SK-N-MC (cell line): ENCODE measurements around the gene CLTCL1.
"Not testable (repeated sequence)": the region's sequence is repeated elsewhere in the genome, so short reads cannot be mapped to it uniquely, and the experiment has no call there.

ENCODE experiments used
- DNase-seq: peaks from one replicate; pipeline ENCODE4 v3.0.0-alpha.2; 2011; ENCODE audit warnings: low read depth, low spot score
- H3K27ac ChIP-seq: fragments of 200-600 bp; sonication (generic); 2 replicates; pipeline ENCODE4 v1.5.1; 2016; ENCODE audit warnings: mixed run types
- H3K36me3 ChIP-seq: fragments of 200-600 bp; sonication (generic); 2 replicates; pipeline ENCODE4 v1.6.1; 2017; ENCODE audit warnings: antibody characterized with exemption, low read length, mixed read lengths; ENCODE audit not compliant: insufficient read depth
- H3K4me3 ChIP-seq: fragments of 200-600 bp; sonication (generic); 2 replicates; pipeline ENCODE4 v1.5.1; 2016
- H3K9ac ChIP-seq: fragments of 200-600 bp; sonication (generic); 2 replicates; pipeline ENCODE4 v1.8.0; 2017; ENCODE audit warnings: mixed run types, mixed read lengths; ENCODE audit not compliant: insufficient read length
- H3K9me3 ChIP-seq: fragments of 200-600 bp; sonication (generic); 2 replicates; pipeline ENCODE4 v1.6.1; 2017; ENCODE audit warnings: low read depth, mild to moderate bottlenecking, antibody characterized with exemption, low read length, moderate library complexity, mixed read lengths
- EZH2 ChIP-seq: fragments of 200-600 bp; sonication (generic); IDR thresholded peaks from one replicate; pipeline ENCODE4 v1.6.1; 2017; ENCODE audit warnings: antibody characterized with exemption
- FOXP2 ChIP-seq: optimal IDR thresholded peaks from 2 replicates; pipeline ENCODE3; 2011; ENCODE audit warnings: mild to moderate bottlenecking, moderate library complexity; ENCODE audit not compliant: insufficient read depth; ENCODE audit errors: extremely low read length, control extremely low read depth
- POLR2AphosphoS5 ChIP-seq: IDR thresholded peaks from 2 replicates; pipeline ENCODE4 v1.6.1; 2012; ENCODE audit warnings: mild to moderate bottlenecking, low read depth, low read length, borderline replicate concordance

The CLTCL1 gene

GRCh38 chr22:19270873-19271272, 20.6 kb downstream of the CLTCL1 start:
- peaks cover 5% of the 10 kb centered on the region; the same call in 1 of the 2 replicates for H3K9me3 ChIP-seq
- H3K36me3 ChIP-seq: no peaks in the 10 kb centered on the region
- no peak for TF ChIP-seq POLR2AphosphoS5
- no peak for TF ChIP-seq EZH2
- TF ChIP-seq FOXP2: no peak
- H3K9ac ChIP-seq: no peak overlapping the region
- H3K4me3 ChIP-seq: no peak overlapping the region
- H3K27ac ChIP-seq: no peak overlapping the region
- DNase-seq: no peak

DNA sequence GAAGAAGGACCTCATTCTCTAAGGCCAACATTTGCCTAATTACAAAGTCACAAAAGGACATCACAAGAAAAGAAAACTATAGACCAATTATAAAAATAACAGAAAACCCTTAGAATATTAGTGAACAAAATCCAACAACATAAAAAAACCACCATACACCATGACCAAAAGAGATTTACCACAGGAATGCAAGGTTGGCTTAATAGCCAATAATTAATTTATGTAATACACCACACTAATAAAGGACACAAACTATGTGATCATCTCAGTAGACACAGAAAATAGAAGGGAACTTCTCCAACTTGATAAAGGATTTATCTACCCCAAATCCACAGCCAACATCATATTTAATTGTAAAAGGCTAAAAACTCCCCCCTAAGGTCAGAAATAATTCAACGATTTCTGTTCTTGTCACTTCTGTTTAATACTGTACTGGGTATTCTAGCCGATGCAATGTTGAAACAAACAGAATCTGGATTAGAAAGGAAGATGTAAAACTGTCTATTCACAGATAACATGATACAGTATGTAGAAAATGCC, 24.9 kb downstream of the CLTCL1 start:
- no peaks in the 10 kb centered on the region for H3K36me3 ChIP-seq
- DNase-seq: no peak
- no peak overlapping the region for H3K9ac ChIP-seq
- H3K9me3 ChIP-seq: peaks cover 5% of the 10 kb centered on the region; the same call in 1 of the 2 replicates
- TF ChIP-seq POLR2AphosphoS5: no peak
- TF ChIP-seq FOXP2: no peak
- TF ChIP-seq EZH2: no peak
- H3K4me3 ChIP-seq: no peak overlapping the region
- no peak overlapping the region for H3K27ac ChIP-seq

- no peaks in the 10 kb centered on the region for H3K36me3 ChIP-seq
- H3K4me3 ChIP-seq: no peak overlapping the region
- TF ChIP-seq POLR2AphosphoS5 (no peak), EZH2 (no peak), FOXP2 (no peak)
- H3K9ac ChIP-seq: no peak overlapping the region
- no peak for DNase-seq
- H3K27ac ChIP-seq: no peak overlapping the region
- H3K9me3 ChIP-seq: peaks cover 5% of the 10 kb centered on the region; the same call in 1 of the 2 replicates
Observed at GRCh38 chr22:19265779-19266178, 25.7 kb downstream of the CLTCL1 start.

GRCh38 chr22:19260804-19261203, 30.7 kb downstream of the CLTCL1 start:
- TF ChIP-seq EZH2 (no peak), POLR2AphosphoS5 (no peak), FOXP2 (no peak)
- H3K36me3 ChIP-seq: no peaks in the 10 kb centered on the region

DNA sequence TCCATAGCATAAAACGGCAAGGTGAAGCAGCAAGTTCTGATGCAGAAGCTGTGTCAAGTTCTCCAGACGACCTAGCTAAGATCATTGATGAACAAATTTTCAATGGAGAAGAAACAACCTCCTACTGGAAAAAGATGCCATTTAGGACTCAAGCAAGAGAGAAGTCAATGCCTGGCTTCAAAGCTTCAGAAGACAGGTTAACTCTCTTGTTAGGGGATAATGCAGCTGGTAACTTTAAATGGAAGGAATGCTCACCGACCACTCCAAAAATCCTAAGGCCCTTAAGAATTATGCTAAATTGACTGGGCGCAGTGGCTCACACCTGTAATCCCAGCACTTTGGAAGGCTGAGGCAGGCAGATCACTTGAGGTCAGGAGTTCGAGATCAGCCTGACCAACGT, 31.3 kb downstream of the CLTCL1 start:
- Histone ChIP-seq H3K36me3 (no peaks in the 10 kb centered on the region), H3K9me3 (no peaks in the 10 kb centered on the region), H3K4me3 (no peak overlapping the region), H3K9ac (no peak overlapping the region), H3K27ac (no peak overlapping the region)
- DNase-seq: no peak
- TF ChIP-seq FOXP2: no peak

More at GRCh38 chr22:19260804-19261203, 30.7 kb downstream of the CLTCL1 start:
- Histone ChIP-seq H3K4me3 (no peak overlapping the region), H3K27ac (no peak overlapping the region), H3K9me3 (no peaks in the 10 kb centered on the region), H3K9ac (no peak overlapping the region)
- DNase-seq: no peak

DNA sequence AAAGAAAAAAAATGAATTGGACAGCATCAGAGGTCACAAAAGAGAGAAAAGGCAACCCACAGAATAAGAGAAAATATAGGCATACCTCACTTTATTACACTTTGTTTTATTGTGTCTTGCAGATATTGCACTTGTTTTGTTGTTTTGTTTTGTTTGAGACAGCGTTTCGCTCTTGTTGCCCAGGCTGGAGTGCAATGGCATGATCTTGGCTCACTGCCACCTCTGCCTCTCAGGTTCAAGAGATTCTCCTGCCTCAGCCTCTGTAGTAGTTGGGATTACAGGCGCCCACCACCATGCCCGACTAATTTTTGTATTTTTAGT, 32.6 kb downstream of the CLTCL1 start:
- DNase-seq, H3K36me3 ChIP-seq, H3K9ac ChIP-seq, H3K4me3 ChIP-seq, H3K27ac ChIP-seq, H3K9me3 ChIP-seq: not testable (repeated sequence)

GRCh38 chr22:19258371-19258770, 33.1 kb downstream of the CLTCL1 start:
- H3K27ac ChIP-seq: no peak overlapping the region
- no peak overlapping the region for H3K9ac ChIP-seq
- no peaks in the 10 kb centered on the region for H3K36me3 ChIP-seq
- DNase-seq: no peak
- H3K4me3 ChIP-seq: no peak overlapping the region
- H3K9me3 ChIP-seq: no peaks in the 10 kb centered on the region
- TF ChIP-seq POLR2AphosphoS5 (no peak), EZH2 (no peak), FOXP2 (no peak)

- not testable (repeated sequence) for H3K9me3 ChIP-seq, H3K27ac ChIP-seq, H3K9ac ChIP-seq, H3K36me3 ChIP-seq, H3K4me3 ChIP-seq, DNase-seq
Observed at GRCh38 chr22:19256362-19256761, 35.2 kb downstream of the CLTCL1 start.

- DNase-seq: no peak
- H3K4me3 ChIP-seq: no peak overlapping the region
- H3K27ac ChIP-seq: no peak overlapping the region
- no peak for TF ChIP-seq EZH2
- H3K9ac ChIP-seq: no peak overlapping the region
- no peaks in the 10 kb centered on the region for H3K9me3 ChIP-seq
- no peaks in the 10 kb centered on the region for H3K36me3 ChIP-seq
Observed at GRCh38 chr22:19253143-19253542, 38.4 kb downstream of the CLTCL1 start.

- DNase-seq: no peak
- Histone ChIP-seq H3K36me3 (no peaks in the 10 kb centered on the region), H3K9me3 (no peaks in the 10 kb centered on the region), H3K9ac (no peak overlapping the region), H3K27ac (no peak overlapping the region), H3K4me3 (no peak overlapping the region)
- TF ChIP-seq POLR2AphosphoS5: no peak
- no peak for TF ChIP-seq FOXP2
- TF ChIP-seq EZH2: no peak
Observed at GRCh38 chr22:19244600-19245352, 46.7 kb downstream of the CLTCL1 start.
